Breast epithelium (tissue), 3 donors: Measurements from ENCODE around the gene RGS14.

ENCODE experiments used
- CTCF ChIP-seq, 3 donors: fragments of 450-650 bp; IDR thresholded peaks; one replicate each; pipeline ENCODE4 v1.5.1; 2016 to 2017; ENCODE audit warnings: antibody characterized with exemption in 3 of 3, mild to moderate bottlenecking in 3 of 3, moderate library complexity in 3 of 3
- POLR2AphosphoS5 ChIP-seq, 3 donors: sonication (generic); formaldehyde crosslinking; IDR thresholded peaks; one replicate each; pipeline ENCODE4 v1.6.1; 2017; ENCODE audit warnings: antibody characterized with exemption in 3 of 3

- no peak for TF ChIP-seq POLR2AphosphoS5 (IDR thresholded peaks at IDR 0.05)
- TF ChIP-seq CTCF (IDR thresholded peaks at IDR 0.05) = no peak
Observed at GRCh38 chr5:177384134-177384533, 26.4 kb downstream of the RGS14 start, which contains the start of gene SLC34A1.
